ENCODE data around the gene TMEM179.

DNA sequence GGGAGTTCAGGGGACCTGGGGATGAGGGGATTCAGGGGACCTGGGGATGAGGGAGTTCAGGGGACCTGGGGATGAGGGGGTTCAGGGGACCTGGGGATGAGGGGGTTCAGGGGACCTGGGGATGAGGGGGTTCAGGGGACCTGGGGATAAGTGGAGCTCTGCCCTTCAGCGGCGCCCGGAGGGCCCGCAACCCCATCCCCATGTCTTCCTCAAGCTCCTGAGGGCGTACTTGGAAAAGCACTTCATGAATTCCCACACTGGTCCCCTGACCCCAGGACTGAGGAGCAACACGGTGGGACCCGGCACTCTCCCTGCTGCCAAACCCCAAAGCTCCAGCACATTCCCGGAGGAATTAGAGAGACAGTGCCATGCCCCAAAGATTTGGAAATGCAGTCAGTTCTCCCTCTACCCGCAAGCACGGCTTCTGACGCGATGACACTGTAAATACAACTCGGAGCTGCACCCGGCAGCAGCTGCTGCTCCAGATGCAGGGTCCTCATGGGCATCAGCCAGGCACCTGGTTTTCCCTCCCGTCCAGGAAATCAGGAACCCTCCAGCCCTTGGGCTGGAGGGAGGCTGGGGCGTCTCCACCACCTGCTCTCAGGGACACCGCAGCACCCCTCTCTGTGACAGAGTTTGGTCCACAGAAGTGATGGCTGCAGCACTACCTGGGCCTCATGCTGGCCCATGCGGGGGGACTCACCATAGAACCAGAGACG, 57.8 kb downstream of the TMEM179 start:
- no peak for TF ChIP-seq TCF4 (CRISPR knock-in tag; IDR thresholded peaks at IDR 0.05; ENCODE audit: borderline replicate concordance)
- TF ChIP-seq TOX (CRISPR knock-in tag; IDR thresholded peaks at IDR 0.05; ENCODE audit: borderline replicate concordance): no peak

Data from SK-N-SH treated with all-trans-retinoic acid at 6 μM for 48 hours (cell line).